Muscle of arm (tissue), 12 donors: ENCODE results near the gene MIB1. TPM values are rescaled to one million over a fixed set of nuclear protein-coding genes. Genes with fewer than 3 reads are reported as not detected.

ENCODE experiments used
- polyA plus RNA-seq, 12 donors: library from polyadenylated mRNA; unstranded; fragments of 120-200 nt; gene quantifications; one replicate each; pipeline ENCODE4 v1.2.1, GENCODE V29; 2013; ENCODE audit not compliant: insufficient read length in 12 of 12

The MIB1 gene
- polyA plus RNA-seq, 12 donors: 30.1 to 60.6 (median 44.3) TPM; not detected in 1

Other genes starting within 250 kb of the MIB1 start
- gene ESCO1, start 140.1 kb upstream of the MIB1 start, polyA plus RNA-seq: 10 to 100 TPM in 11 of 12 donors, not detected in 1; 18.4 to 27.3 (median 23.2) TPM
- gene SNRPD1, start 128.5 kb upstream of the MIB1 start, polyA plus RNA-seq: 100 to 1,000 TPM in 7 of 12 donors, 10 to 100 TPM in 4, not detected in 1; 42.5 to 137 (median 107) TPM
- gene ABHD3, start 36.0 kb upstream of the MIB1 start, polyA plus RNA-seq: 10 to 100 TPM in 9 of 12 donors, 1 to 10 TPM in 2, not detected in 1; 7.8 to 25.2 (median 13.7) TPM